H9 (cell line): ENCODE measurements around the gene ACOXL. TPM values are rescaled to one million over a fixed set of nuclear protein-coding genes. Genes with fewer than 3 reads are reported as not detected.

Experiments
- DNase-seq: peaks from one replicate; pipeline ENCODE4 v3.0.0-alpha.2; 2017
- H2AFZ ChIP-seq: one replicate; pipeline ENCODE4 v1.6.1; 2013; ENCODE audit warnings: mild to moderate bottlenecking, low read length, control low read depth, moderate library complexity
- H2AK5ac ChIP-seq: 2 replicates; pipeline ENCODE4 v1.6.1; 2013; ENCODE audit warnings: low read length, control low read depth, mixed read lengths; ENCODE audit not compliant: insufficient read length
- H2BK120ac ChIP-seq: one replicate; pipeline ENCODE4 v1.6.1; 2013; ENCODE audit warnings: low read depth, mild to moderate bottlenecking, low read length, control low read depth, inconsistent platforms; ENCODE audit not compliant: poor library complexity, severe bottlenecking
- H2BK12ac ChIP-seq: 2 replicates; pipeline ENCODE4 v1.6.1; 2013; ENCODE audit warnings: low read length, control low read depth, mixed read lengths, low read depth; ENCODE audit not compliant: insufficient read length
- H2BK15ac ChIP-seq: 2 replicates; pipeline ENCODE4 v1.6.1; 2013; ENCODE audit warnings: low read depth, low read length, control low read depth
- H2BK20ac ChIP-seq: one replicate; pipeline ENCODE4 v1.6.1; 2013; ENCODE audit warnings: low read depth, mild to moderate bottlenecking, low read length, control low read depth, inconsistent platforms; ENCODE audit not compliant: poor library complexity, severe bottlenecking
- H2BK5ac ChIP-seq: 2 replicates; pipeline ENCODE4 v1.6.1; 2013; ENCODE audit warnings: low read length, control low read depth, mixed read lengths; ENCODE audit not compliant: insufficient read length
- H3K14ac ChIP-seq: 2 replicates; pipeline ENCODE4 v1.6.1; 2013; ENCODE audit warnings: low read length, control low read depth; ENCODE audit not compliant: insufficient read depth
- H3K18ac ChIP-seq: 2 replicates; pipeline ENCODE4 v1.6.1; 2013; ENCODE audit warnings: low read depth, mild to moderate bottlenecking, mixed read lengths, low read length, control low read depth; ENCODE audit not compliant: insufficient read length
- H3K23ac ChIP-seq: 2 replicates; pipeline ENCODE4 v1.6.1; 2013; ENCODE audit warnings: low read length, control low read depth, mixed read lengths, low read depth; ENCODE audit not compliant: insufficient read length
- H3K23me2 ChIP-seq: 2 replicates; pipeline ENCODE4 v1.6.1; 2013; ENCODE audit warnings: low read depth, mild to moderate bottlenecking, mixed read lengths, low read length, control low read depth; ENCODE audit not compliant: insufficient read length, poor library complexity, severe bottlenecking
- H3K27ac ChIP-seq: 2 replicates; pipeline ENCODE4 v1.5.1; 2013; ENCODE audit warnings: low read length, control low read depth, mixed read lengths, low read depth; ENCODE audit not compliant: insufficient read length
- H3K27me3 ChIP-seq: 2 replicates; pipeline ENCODE4 v1.6.1; 2013; ENCODE audit warnings: low read length, control low read depth, inconsistent platforms; ENCODE audit not compliant: insufficient read depth
- H3K4ac ChIP-seq: 2 replicates; pipeline ENCODE4 v1.6.1; 2013; ENCODE audit warnings: low read depth, mild to moderate bottlenecking, control low read depth, inconsistent platforms, low read length, moderate library complexity
- H3K4me1 ChIP-seq: 2 replicates; pipeline ENCODE4 v1.6.1; 2013; ENCODE audit warnings: low read length, control low read depth, inconsistent platforms; ENCODE audit not compliant: insufficient read depth
- H3K4me2 ChIP-seq: 2 replicates; pipeline ENCODE4 v1.6.1; 2013; ENCODE audit warnings: low read length, control low read depth, mixed read lengths; ENCODE audit not compliant: insufficient read length, insufficient read depth
- H3K56ac ChIP-seq: 2 replicates; pipeline ENCODE4 v1.6.1; 2013; ENCODE audit warnings: low read depth, mild to moderate bottlenecking, mixed read lengths, low read length, control low read depth; ENCODE audit not compliant: insufficient read length
- H3K79me1 ChIP-seq: 2 replicates; pipeline ENCODE4 v1.6.1; 2013; ENCODE audit warnings: low read depth, mild to moderate bottlenecking, moderate library complexity, low read length, control low read depth, inconsistent platforms; ENCODE audit not compliant: insufficient read depth, poor library complexity, severe bottlenecking
- H3K79me2 ChIP-seq: 2 replicates; pipeline ENCODE4 v1.6.1; 2013; ENCODE audit warnings: low read length, control low read depth, inconsistent platforms; ENCODE audit not compliant: insufficient read depth
- H3K9ac ChIP-seq: 2 replicates; pipeline ENCODE4 v1.6.1; 2013; ENCODE audit warnings: low read length, control low read depth, mixed read lengths; ENCODE audit not compliant: insufficient read length; ENCODE audit errors: extremely low read depth
- H3K9me3 ChIP-seq: one replicate; pipeline ENCODE4 v1.6.1; 2013; ENCODE audit warnings: low read depth, low read length, inconsistent platforms; ENCODE audit not compliant: control insufficient read depth
- H3T11ph ChIP-seq: one replicate; pipeline ENCODE4 v1.6.1; 2013; ENCODE audit warnings: mild to moderate bottlenecking, low read length, control low read depth, inconsistent platforms
- H4K20me1 ChIP-seq: one replicate; pipeline ENCODE4 v1.6.1; 2013; ENCODE audit not compliant: control insufficient read depth, insufficient read length, insufficient read depth
- H4K5ac ChIP-seq: 2 replicates; pipeline ENCODE4 v1.6.1; 2013; ENCODE audit warnings: low read depth, mild to moderate bottlenecking, mixed read lengths, low read length, control low read depth; ENCODE audit not compliant: insufficient read length
- H4K8ac ChIP-seq: replicated peaks from 2 replicates; pipeline ENCODE4 v1.6.1; 2013; ENCODE audit warnings: low read length, control low read depth, mixed read lengths, low read depth; ENCODE audit not compliant: insufficient read length
- H4K91ac ChIP-seq: 2 replicates; pipeline ENCODE4 v1.6.1; 2013; ENCODE audit warnings: low read depth, mild to moderate bottlenecking, moderate library complexity, mixed read lengths, low read length, control low read depth; ENCODE audit not compliant: insufficient read length
- H3K27ac Mint-ChIP-seq, 3 experiments: 2 replicates in 2 of 3; 3 replicates in 1 of 3; pipeline ENCODE4 v1.8.0; 2020 to 2021; ENCODE audit warnings: mixed read lengths in 3 of 3, mild to moderate bottlenecking in 1 of 3, moderate library complexity in 1 of 3
- H3K27me3 Mint-ChIP-seq: 2 replicates; pipeline ENCODE4 v1.8.0; 2021; ENCODE audit warnings: low read depth, mild to moderate bottlenecking, moderate library complexity, mixed read lengths
- H3K36me3 Mint-ChIP-seq, 3 experiments: 2 replicates in 2 of 3; 3 replicates in 1 of 3; pipeline ENCODE4 v1.8.0; 2020 to 2021; ENCODE audit warnings: low read depth in 3 of 3, mixed read lengths in 3 of 3; ENCODE audit not compliant: insufficient read depth in 1 of 3
- H3K4me1 Mint-ChIP-seq, 2 experiments: 2 replicates each; pipeline ENCODE4 v1.8.0; 2020; ENCODE audit warnings: mixed read lengths in 2 of 2
- H3K4me3 Mint-ChIP-seq, 2 experiments: 2 replicates in 1 of 2; 3 replicates in 1 of 2; pipeline ENCODE4 v1.8.0; 2020 to 2021; ENCODE audit warnings: mild to moderate bottlenecking in 2 of 2, mixed read lengths in 2 of 2, moderate library complexity in 1 of 2
- H3K9me3 Mint-ChIP-seq, 2 experiments: 2 replicates in 1 of 2; 3 replicates in 1 of 2; pipeline ENCODE4 v1.8.0; 2020; ENCODE audit warnings: mild to moderate bottlenecking in 2 of 2, mixed read lengths in 2 of 2, moderate library complexity in 1 of 2
- CTCF ChIP-seq: fragments of 200-600 bp; sonication (generic); conservative IDR thresholded peaks from 3 replicates; pipeline ENCODE4 v1.8.0; 2021; ENCODE audit warnings: antibody characterized with exemption, mild to moderate bottlenecking
- WGBS: extraction: QIAGEN DNeasy Blood & Tissue Kit; methylation state at CpG from one replicate; pipeline ENCODE4 v1.1.7; 2013; ENCODE audit warnings: missing lambda C conversion rate, low lambda C conversion rate, mixed read lengths; ENCODE audit not compliant: insufficient read length; ENCODE audit errors: extremely low coverage; 5-methylcytosine and 5-hydroxymethylcytosine counted together
- total RNA-seq: library from RNA; stranded (reverse); gene quantifications from 2 replicates; pipeline ENCODE4 v1.2.1, GENCODE V29; 2021

ACOXL gene
- total RNA-seq, 1 experiment from 2014 or later: 37.6 TPM

DNA sequence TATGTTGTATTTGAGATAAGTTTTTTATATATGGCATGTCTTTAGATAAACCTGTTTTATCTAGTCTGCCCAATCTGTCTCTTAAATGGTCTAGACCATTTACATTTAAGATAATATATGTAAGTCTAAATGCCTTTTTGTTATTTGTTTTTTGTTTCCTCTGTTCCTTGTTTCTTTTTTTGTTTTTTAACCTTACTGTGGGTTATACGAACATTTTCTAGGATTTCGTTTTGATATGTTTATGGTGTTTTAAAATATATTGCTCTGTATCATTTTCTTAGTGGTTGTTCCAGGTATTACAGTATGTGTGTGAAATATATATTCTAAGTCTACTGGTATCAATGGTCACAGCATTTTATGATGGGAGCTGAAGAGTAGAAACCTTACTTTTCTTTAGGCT is 401.7 kb downstream of the ACOXL start:
- no peak overlapping the region for H4K8ac ChIP-seq
- H3T11ph ChIP-seq: no peak overlapping the region
- Mint-ChIP-seq H3K27ac (no peak overlapping the region), H3K4me3 (no peak overlapping the region), H3K36me3 (peaks cover 22 to 68% (median 43%) of the 10 kb centered on the region in 3 experiments), H3K4me1 (peaks cover 11 to 32% of the 10 kb centered on the region in 2 experiments), H3K27me3 (no peaks in the 10 kb centered on the region), H3K9me3 (no peaks in the 10 kb centered on the region)
- no peak overlapping the region for H3K18ac ChIP-seq
- H3K14ac ChIP-seq: no peak overlapping the region
- no peak overlapping the region for H2AK5ac ChIP-seq
- H2BK12ac ChIP-seq: no peak overlapping the region
- H3K56ac ChIP-seq: no peak overlapping the region
- no peak overlapping the region for H2BK20ac ChIP-seq
- H4K91ac ChIP-seq: no peak overlapping the region
- no peaks in the 10 kb centered on the region for H3K79me1 ChIP-seq
- H3K79me2 ChIP-seq: peaks cover 2% of the 10 kb centered on the region; the same call in 1 of the 2 replicates
- H3K27me3 ChIP-seq: no peaks in the 10 kb centered on the region
- no peak overlapping the region for H2BK5ac ChIP-seq
- no peaks in the 10 kb centered on the region for H3K9me3 ChIP-seq
- no peak overlapping the region for H2AFZ ChIP-seq
- no peak overlapping the region for H3K23ac ChIP-seq
- no peak for DNase-seq
- peak; percentile 42; the same call in 1 of the 3 replicates for TF ChIP-seq CTCF
- H3K27ac ChIP-seq: no peak overlapping the region
- no peak overlapping the region for H2BK120ac ChIP-seq
- H3K4me1 ChIP-seq: no peaks in the 10 kb centered on the region
- no peak overlapping the region for H3K4me2 ChIP-seq
- no peak overlapping the region for H3K4ac ChIP-seq
- no peak overlapping the region for H4K5ac ChIP-seq
- no peaks in the 10 kb centered on the region for H4K20me1 ChIP-seq
- no CpG with 5 or more reads among the region's 2 CpGs for WGBS
- H3K23me2 ChIP-seq: no peaks in the 10 kb centered on the region
- no peak overlapping the region for H2BK15ac ChIP-seq
- H3K9ac ChIP-seq: no peak overlapping the region
